IMR-90 (cell line): ENCODE data around the gene ZNF385B. TPM values are rescaled to one million over a fixed set of nuclear protein-coding genes. Genes with fewer than 3 reads are reported as not detected.

Source experiments
- ATAC-seq: fragments of 200-7000 bp; cut with Tn5 transposase; 2 replicates; pipeline ENCODE4 v1.9.1; 2020; ENCODE audit warnings: low read depth, mild to moderate bottlenecking, moderate library complexity
- BruUV-seq: library from RNA; stranded (reverse); fragments of 400-500 nt; replicated peaks from 2 replicates; lab custom pipeline; 2021; lab: Mats Ljungman, UMichigan
- CTCF ChIA-PET: fragments of 300-600 bp; formaldehyde crosslinking; extraction: SDS; loops from one replicate; lab custom pipeline; 2021; ENCODE audit warnings: antibody characterized with exemption; lab: Yijun Ruan, JAX
- POLR2A ChIA-PET: fragments of 300-600 bp; sonication (Branson Sonifier 250); formaldehyde crosslinking; loops from one replicate; lab custom pipeline; 2022; ENCODE audit warnings: antibody characterized with exemption; ENCODE audit not compliant: unreplicated experiment; lab: Charles Lee
- DNase-seq: peaks from one replicate; pipeline ENCODE4 v3.0.0; 2013
- H2AFZ ChIP-seq: replicated peaks from 2 replicates; pipeline ENCODE3; 2013; ENCODE audit warnings: low read length, mild to moderate bottlenecking; ENCODE audit not compliant: poor library complexity
- H2AK5ac ChIP-seq: 2 replicates; pipeline ENCODE4 v1.6.1; 2013; ENCODE audit warnings: low read depth, low read length, inconsistent platforms
- H2AK9ac ChIP-seq: replicated peaks from 2 replicates; pipeline ENCODE3; 2013; ENCODE audit warnings: mild to moderate bottlenecking, low read depth, low read length, moderate library complexity; ENCODE audit not compliant: poor library complexity
- H2BK120ac ChIP-seq: 2 replicates; pipeline ENCODE4 v1.6.1; 2013; ENCODE audit warnings: low read depth, low read length, inconsistent platforms
- H2BK15ac ChIP-seq: 3 replicates; pipeline ENCODE4 v1.6.1; 2013; ENCODE audit warnings: low read depth, low read length, inconsistent platforms
- H2BK20ac ChIP-seq: 2 replicates; pipeline ENCODE4 v1.6.1; 2013; ENCODE audit warnings: low read depth, mild to moderate bottlenecking, inconsistent platforms, low read length, moderate library complexity
- H2BK5ac ChIP-seq: 2 replicates; pipeline ENCODE4 v1.6.1; 2013; ENCODE audit warnings: mild to moderate bottlenecking, low read depth, low read length, inconsistent platforms; ENCODE audit not compliant: poor library complexity, severe bottlenecking
- H3K14ac ChIP-seq: replicated peaks from 2 replicates; pipeline ENCODE4 v1.6.1; 2013; ENCODE audit warnings: low read depth, low read length, inconsistent platforms
- H3K18ac ChIP-seq: 2 replicates; pipeline ENCODE4 v1.6.1; 2013; ENCODE audit warnings: low read depth, low read length, control low read depth
- H3K23ac ChIP-seq: 2 replicates; pipeline ENCODE4 v1.6.1; 2013; ENCODE audit warnings: low read depth, low read length, inconsistent platforms
- H3K27ac ChIP-seq: 2 replicates; pipeline ENCODE4 v1.5.1; 2013; ENCODE audit warnings: mild to moderate bottlenecking, control low read depth, low read length; ENCODE audit not compliant: insufficient read depth
- H3K27me3 ChIP-seq: 2 replicates; pipeline ENCODE4 v1.6.1; 2013; ENCODE audit warnings: low read length; ENCODE audit not compliant: control insufficient read depth, insufficient read depth
- H3K36me3 ChIP-seq: 2 replicates; pipeline ENCODE4 v1.6.1; 2013; ENCODE audit warnings: low read length, mixed read lengths; ENCODE audit not compliant: control insufficient read depth, insufficient read depth
- H3K4ac ChIP-seq: 2 replicates; pipeline ENCODE4 v1.6.1; 2013; ENCODE audit warnings: low read depth, low read length, inconsistent platforms
- H3K4me1 ChIP-seq: 2 replicates; pipeline ENCODE4 v1.6.1; 2013; ENCODE audit warnings: low read length, mixed read lengths; ENCODE audit not compliant: control insufficient read depth, insufficient read depth
- H3K4me2 ChIP-seq: 2 replicates; pipeline ENCODE4 v1.6.1; 2013; ENCODE audit warnings: low read depth, mild to moderate bottlenecking, control low read depth, low read length, moderate library complexity
- H3K4me3 ChIP-seq: 2 replicates; pipeline ENCODE4 v1.5.1; 2013; ENCODE audit warnings: low read depth, mild to moderate bottlenecking, control low read depth, low read length, moderate library complexity; ENCODE audit not compliant: insufficient read depth
- H3K56ac ChIP-seq: 2 replicates; pipeline ENCODE4 v1.6.1; 2013; ENCODE audit warnings: low read length, inconsistent platforms; ENCODE audit not compliant: insufficient read depth; ENCODE audit errors: extremely low read depth
- H3K79me1 ChIP-seq, 2 experiments: 2 replicates each; pipeline ENCODE4 v1.6.1; 2013; ENCODE audit warnings: low read length in 2 of 2, inconsistent platforms in 1 of 2, low read depth in 1 of 2
- H3K9ac ChIP-seq: 2 replicates; pipeline ENCODE4 v1.6.1; 2013; ENCODE audit warnings: low read depth, low read length, control low read depth
- H3K9me1 ChIP-seq: 2 replicates; pipeline ENCODE4 v1.6.1; 2013; ENCODE audit warnings: low read length, inconsistent platforms; ENCODE audit not compliant: insufficient read depth
- H3K9me3 ChIP-seq: 2 replicates; pipeline ENCODE4 v1.6.1; 2013; ENCODE audit warnings: low read length; ENCODE audit not compliant: control insufficient read depth, insufficient read depth
- H4K20me1 ChIP-seq: 2 replicates; pipeline ENCODE4 v1.6.1; 2013; ENCODE audit warnings: low read length, inconsistent platforms; ENCODE audit not compliant: insufficient read depth
- H4K5ac ChIP-seq: 2 replicates; pipeline ENCODE4 v1.6.1; 2013; ENCODE audit warnings: mild to moderate bottlenecking, low read depth, low read length, control low read depth
- H4K8ac ChIP-seq, 2 experiments: 2 replicates each; pipeline ENCODE4 v1.6.1; 2013; ENCODE audit warnings: low read depth in 2 of 2, low read length in 2 of 2, control low read depth in 1 of 2, inconsistent platforms in 1 of 2
- H4K91ac ChIP-seq: 2 replicates; pipeline ENCODE4 v1.6.1; 2013; ENCODE audit warnings: low read depth, low read length, inconsistent platforms; ENCODE audit not compliant: insufficient read depth
- BHLHE40 ChIP-seq: fragments of 150-350 bp; IDR thresholded peaks from 2 replicates; pipeline ENCODE4 v1.6.1; 2016; ENCODE audit warnings: mild to moderate bottlenecking, low read depth, low read length
- CEBPB ChIP-seq: IDR thresholded peaks from 2 replicates; pipeline ENCODE4 v1.6.1; 2012; ENCODE audit warnings: low read depth, low read length, improper control_type of control experiment
- CHD1 ChIP-seq: IDR thresholded peaks from 2 replicates; pipeline ENCODE4 v1.6.1; 2012; ENCODE audit warnings: low read depth, low read length, improper control_type of control experiment
- CTCF ChIP-seq: conservative IDR thresholded peaks from 2 replicates; pipeline ENCODE4 v1.5.1; 2012; ENCODE audit warnings: mild to moderate bottlenecking, low read depth, low read length, improper control_type of control experiment
- ELK1 ChIP-seq: fragments of 150-350 bp; IDR thresholded peaks from 2 replicates; pipeline ENCODE4 v1.6.1; 2016; ENCODE audit warnings: low read depth, mild to moderate bottlenecking, low read length, moderate library complexity, borderline replicate concordance
- FOS ChIP-seq: fragments of 150-350 bp; IDR thresholded peaks from 2 replicates; pipeline ENCODE4 v1.6.1; 2016; ENCODE audit warnings: low read depth, low read length
- MAFK ChIP-seq: IDR thresholded peaks from 2 replicates; pipeline ENCODE4 v1.6.1; 2012; ENCODE audit warnings: low read depth, low read length, improper control_type of control experiment
- MAZ ChIP-seq: IDR thresholded peaks from 2 replicates; pipeline ENCODE4 v1.6.1; 2012; ENCODE audit warnings: low read depth, mild to moderate bottlenecking, low read length, improper control_type of control experiment, moderate library complexity, borderline replicate concordance
- MXI1 ChIP-seq: IDR thresholded peaks from 2 replicates; pipeline ENCODE4 v1.6.1; 2012; ENCODE audit warnings: low read depth, mild to moderate bottlenecking, low read length, moderate library complexity, borderline replicate concordance
- NFE2L2 ChIP-seq: fragments of 150-350 bp; IDR thresholded peaks from 2 replicates; pipeline ENCODE4 v1.6.1; 2016; ENCODE audit warnings: low read depth, mild to moderate bottlenecking, low read length
- POLR2A ChIP-seq: IDR thresholded peaks from 2 replicates; pipeline ENCODE4 v1.6.1; 2012; ENCODE audit warnings: mild to moderate bottlenecking, low read depth, low read length
- RAD21 ChIP-seq: IDR thresholded peaks from 2 replicates; pipeline ENCODE4 v1.6.1; 2012; ENCODE audit warnings: low read length, improper control_type of control experiment
- RCOR1 ChIP-seq: IDR thresholded peaks from 2 replicates; pipeline ENCODE4 v1.6.1; 2012; ENCODE audit warnings: mild to moderate bottlenecking, low read length, improper control_type of control experiment; ENCODE audit not compliant: insufficient replicate concordance
- RFX5 ChIP-seq: IDR thresholded peaks from 2 replicates; pipeline ENCODE4 v1.8.0; 2012; ENCODE audit warnings: low read depth, mild to moderate bottlenecking, low read length, moderate library complexity
- SMC3 ChIP-seq: fragments of 150-350 bp; IDR thresholded peaks from 2 replicates; pipeline ENCODE4 v1.6.1; 2016; ENCODE audit warnings: low read depth, mild to moderate bottlenecking, antibody characterized with exemption, low read length, moderate library complexity
- USF2 ChIP-seq: fragments of 150-350 bp; IDR thresholded peaks from 2 replicates; pipeline ENCODE4 v1.6.1; 2017; ENCODE audit warnings: mild to moderate bottlenecking, antibody characterized with exemption, low read length, low read depth
- dilution Hi-C: fragments of 300-500 bp; cut with HindIII; formaldehyde crosslinking; loops from one replicate; pipeline ENCODE4 v1.14.3; 2018; ENCODE audit warnings: low sequenced_read_pairs; ENCODE audit not compliant: unreplicated experiment
- in situ Hi-C: fragments of 300-500 bp; cut with MboI; formaldehyde crosslinking; loops from 3 replicates; pipeline ENCODE4 v1.14.3; 2019; ENCODE audit warnings: low sequenced_read_pairs, inconsistent platforms, mixed read lengths
- intact Hi-C: fragments of 100-400 bp; cut with micrococcal nuclease; formaldehyde crosslinking; loops from 2 replicates; pipeline ENCODE4 v1.10.0; 2022
- polyA plus RNA-seq, 3 experiments: library from polyadenylated mRNA; depleted of rRNA; stranded (reverse); fragments of >200 nt; gene quantifications; 2 replicates each; pipeline ENCODE4 v1.2.3, GENCODE V29; 2012; ENCODE audit warnings: low replicate concordance in 1 of 3
- total RNA-seq: library from RNA; depleted of rRNA; stranded (reverse); fragments of >200 nt; gene quantifications from 2 replicates; pipeline ENCODE4 v1.2.3, GENCODE V29; 2012

Gene ZNF385B
- total and polyA plus RNA-seq, 2 of the 4 experiments (the other 2 are of a cell fraction) = not detected

GRCh38 chr2:179604598-179604997 lies 256.8 kb downstream of the ZNF385B start:
- Histone ChIP-seq H2BK5ac (no peak overlapping the region), H3K4me2 (no peak overlapping the region), H2BK15ac (no peak overlapping the region), H3K79me1 (no peaks in the 10 kb centered on the region), H3K9me3 (no peaks in the 10 kb centered on the region), H3K4ac (no peak overlapping the region), H3K4me1 (no peaks in the 10 kb centered on the region; the same call in none of the 2 replicates), H3K56ac (no peak overlapping the region; the same call in 1 of the 2 replicates), H3K14ac (no peak overlapping the region), H4K5ac (no peak overlapping the region), H2BK20ac (no peak overlapping the region), H3K9ac (no peak overlapping the region), H2BK120ac (no peak overlapping the region), H3K27me3 (no peaks in the 10 kb centered on the region), H3K23ac (no peak overlapping the region), H3K27ac (no peak overlapping the region), H3K4me3 (no peak overlapping the region), H2AFZ (no peak overlapping the region), H3K9me1 (no peaks in the 10 kb centered on the region; the same call in 1 of the 2 replicates), H2AK5ac (no peak overlapping the region), H4K91ac (no peak overlapping the region), H4K8ac (no peak overlapping the region; a peak in 1 of 4 replicates), H3K18ac (no peak overlapping the region), H3K36me3 (no peaks in the 10 kb centered on the region), H2AK9ac (no peak overlapping the region), H4K20me1 (no peaks in the 10 kb centered on the region)
- no peak for TF ChIP-seq RFX5
- no peak for TF ChIP-seq MAFK
- no peak for TF ChIP-seq BHLHE40
- no peak for TF ChIP-seq CHD1
- TF ChIP-seq POLR2A = no peak
- TF ChIP-seq MXI1 = no peak
- no peak for TF ChIP-seq RAD21
- TF ChIP-seq CTCF = no peak
- no peak for TF ChIP-seq RCOR1
- TF ChIP-seq SMC3 = no peak
- TF ChIP-seq FOS = no peak
- TF ChIP-seq MAZ = no peak
- TF ChIP-seq NFE2L2 = no peak
- no peak for TF ChIP-seq ELK1
- no peak for TF ChIP-seq USF2
- TF ChIP-seq CEBPB = no peak
- DNase-seq = no peak
- POLR2A ChIA-PET = no interaction called here
- in situ Hi-C loops = no loop called here
- intact Hi-C loops = no loop called here
- CTCF ChIA-PET = no interaction called here
- no TSS peak for BruUV-seq
- ATAC-seq = no peak
- dilution Hi-C loops = no loop called here
